OCI-LY7 (cell line): ENCODE results near the gene SPNS2. TPM values are rescaled to one million over a fixed set of nuclear protein-coding genes. Genes with fewer than 3 reads are reported as not detected.

Experiments used
- BruUV-seq: library from RNA; stranded (reverse); fragments of 400-500 nt; replicated peaks from 2 replicates; lab custom pipeline; 2021; lab: Mats Ljungman, UMichigan
- CTCF ChIA-PET: fragments of 300-600 bp; sonication (Branson Sonifier 250); formaldehyde crosslinking; loops from one replicate; lab custom pipeline; 2022; ENCODE audit warnings: antibody characterized with exemption; ENCODE audit not compliant: unreplicated experiment; lab: Charles Lee
- POLR2A ChIA-PET: fragments of 300-600 bp; sonication (Branson Sonifier 250); formaldehyde crosslinking; loops from one replicate; lab custom pipeline; 2022; ENCODE audit warnings: antibody characterized with exemption; lab: Charles Lee
- DNase-seq: peaks from one replicate; pipeline ENCODE4 v3.0.0-alpha.2; 2015; ENCODE audit warnings: low spot score
- H2AFZ ChIP-seq: fragments of 200-600 bp; sonication (generic), shearing (Covaris generic); 2 replicates; pipeline ENCODE4 v1.6.1; 2014; ENCODE audit warnings: mild to moderate bottlenecking, antibody characterized with exemption, low read length, moderate library complexity
- H3K27ac ChIP-seq: fragments of 200-600 bp; sonication (generic); 2 replicates; pipeline ENCODE4 v1.5.1; 2014; ENCODE audit warnings: mixed run types, low read depth, mild to moderate bottlenecking, moderate library complexity, low read length, inconsistent platforms; ENCODE audit not compliant: poor library complexity, severe bottlenecking
- H3K36me3 ChIP-seq: fragments of 200-600 bp; sonication (generic); 2 replicates; pipeline ENCODE4 v1.6.1; 2014; ENCODE audit warnings: mild to moderate bottlenecking, antibody characterized with exemption, low read length, moderate library complexity, mixed read lengths; ENCODE audit not compliant: insufficient read depth
- H3K4me1 ChIP-seq: fragments of 200-600 bp; sonication (generic); 2 replicates; pipeline ENCODE4 v1.5.1; 2014; ENCODE audit warnings: mild to moderate bottlenecking, low read length; ENCODE audit not compliant: insufficient read depth, poor library complexity, severe bottlenecking
- H3K4me2 ChIP-seq: fragments of 200-600 bp; sonication (generic); 2 replicates; pipeline ENCODE4 v1.6.1; 2014; ENCODE audit warnings: mild to moderate bottlenecking, low read length
- H3K4me3 ChIP-seq: fragments of 200-600 bp; sonication (generic); 2 replicates; pipeline ENCODE4 v1.5.1; 2014; ENCODE audit warnings: mild to moderate bottlenecking, low read depth, low read length; ENCODE audit not compliant: poor library complexity, severe bottlenecking
- H3K79me2 ChIP-seq: fragments of 200-600 bp; sonication (generic); 2 replicates; pipeline ENCODE4 v1.6.1; 2016; ENCODE audit warnings: low read depth, mild to moderate bottlenecking, low read length, moderate library complexity, mixed read lengths; ENCODE audit not compliant: insufficient read depth
- H3K9me2 ChIP-seq: fragments of 200-600 bp; sonication (generic); 2 replicates; pipeline ENCODE4 v1.6.1; 2016; ENCODE audit warnings: mild to moderate bottlenecking, low read length, mixed read lengths; ENCODE audit not compliant: insufficient read depth
- H3K9me3 ChIP-seq: fragments of 200-600 bp; sonication (generic); 2 replicates; pipeline ENCODE4 v1.6.1; 2014; ENCODE audit warnings: mild to moderate bottlenecking, mixed run types, low read length, mixed read lengths
- H4K20me1 ChIP-seq: fragments of 200-600 bp; sonication (generic); 2 replicates; pipeline ENCODE4 v1.6.1; 2014; ENCODE audit warnings: mild to moderate bottlenecking, antibody characterized with exemption, low read length, moderate library complexity, mixed read lengths; ENCODE audit not compliant: insufficient read depth
- EZH2phosphoT487 ChIP-seq: fragments of 200-600 bp; sonication (generic); IDR thresholded peaks from 2 replicates; pipeline ENCODE4 v1.6.1; 2018; ENCODE audit warnings: low read depth, borderline replicate concordance, mild to moderate bottlenecking, mixed run types, antibody characterized with exemption, low read length, moderate library complexity, mixed read lengths
- intact Hi-C: fragments of 100-400 bp; cut with micrococcal nuclease; formaldehyde crosslinking; loops from one replicate; pipeline ENCODE4 v1.10.0; 2022; ENCODE audit not compliant: unreplicated experiment
- total RNA-seq, 2 experiments: library from RNA; depleted of rRNA in 1 of 2; stranded (reverse); fragments of >200 nt in 1 of 2; shearing (Covaris generic) in 1 of 2; gene quantifications; 2 replicates each; pipeline ENCODE4 v1.2.3, GENCODE V29; 2014 to 2022
- TF ChIP-seq, protein P1 (sequence below): fragments of 200-600 bp; sonication (generic); conservative IDR thresholded peaks from 2 replicates; pipeline ENCODE4 v1.5.1; 2014; ENCODE audit warnings: mild to moderate bottlenecking, antibody characterized with exemption, low read length, moderate library complexity, mixed read lengths

SPNS2 gene
- total RNA-seq, 2 experiments from 2014 or later: 1.6 to 5.4 TPM

DNA sequence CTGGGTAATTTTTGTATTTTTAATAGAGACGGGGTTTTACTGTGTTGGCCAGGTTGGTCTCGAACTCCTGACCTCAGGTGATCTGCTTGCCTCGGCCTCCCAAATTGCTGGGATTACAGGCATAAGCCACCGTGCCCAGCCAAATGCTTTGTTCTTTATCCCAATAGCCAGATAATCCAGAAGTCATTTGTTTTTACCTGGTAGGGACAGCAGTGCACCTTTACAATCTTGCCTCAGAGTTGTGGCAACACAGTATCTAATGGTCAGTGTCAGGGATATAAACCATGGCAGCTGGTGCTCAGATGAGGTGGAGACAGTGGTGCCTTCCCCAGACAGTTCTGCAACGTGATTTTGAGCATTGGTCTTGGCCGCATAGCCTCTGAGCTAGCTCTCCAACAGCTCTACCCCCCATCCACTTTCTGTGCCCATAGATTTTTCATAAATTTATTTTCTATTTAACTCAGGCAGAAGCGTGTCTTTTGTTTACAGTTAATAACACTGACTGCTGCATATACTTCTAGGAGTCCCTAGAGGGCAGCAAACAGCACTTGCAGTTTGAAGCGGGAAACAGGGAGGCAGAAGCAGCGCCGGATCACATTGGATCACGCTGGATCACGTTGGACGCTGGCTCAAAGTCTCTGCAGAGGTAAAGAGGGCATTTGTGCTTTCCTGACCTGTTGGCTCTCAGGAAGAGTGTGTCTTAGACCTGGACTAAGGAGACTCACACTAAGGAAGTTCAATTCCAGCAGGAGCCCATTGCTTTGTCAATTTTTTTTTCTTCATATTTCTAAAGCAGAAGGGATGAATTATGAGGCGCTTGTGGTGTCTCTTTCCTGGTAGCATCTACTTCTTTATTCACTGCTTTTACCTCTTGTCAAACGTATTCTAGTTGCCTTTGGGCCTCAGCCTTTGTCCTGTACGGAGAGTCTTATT is 66.8 kb downstream of the SPNS2 start:
- ChIA-PET POLR2A (no interaction called here), CTCF (interaction anchor here (0.6 kb wide), 1 partner anchor 8 kb away, joined by 3 read pairs; no protein-coding TSS in a partner anchor)
- peak overlapping the region; percentile 99 for H2AFZ ChIP-seq
- intact Hi-C loops: loop anchor here (1.0 to 10.0 kb wide), 6 partner anchors 61 to 337 kb away; partner anchors contain the start of genes CHRNE and PELP1
- peak overlapping the region; percentile 71 for H3K4me2 ChIP-seq
- H3K36me3 ChIP-seq: no peaks in the 10 kb centered on the region
- peaks cover 32% of the 10 kb centered on the region for H3K4me1 ChIP-seq
- TF ChIP-seq EZH2phosphoT487: no peak
- TF ChIP-seq, protein P1, sequence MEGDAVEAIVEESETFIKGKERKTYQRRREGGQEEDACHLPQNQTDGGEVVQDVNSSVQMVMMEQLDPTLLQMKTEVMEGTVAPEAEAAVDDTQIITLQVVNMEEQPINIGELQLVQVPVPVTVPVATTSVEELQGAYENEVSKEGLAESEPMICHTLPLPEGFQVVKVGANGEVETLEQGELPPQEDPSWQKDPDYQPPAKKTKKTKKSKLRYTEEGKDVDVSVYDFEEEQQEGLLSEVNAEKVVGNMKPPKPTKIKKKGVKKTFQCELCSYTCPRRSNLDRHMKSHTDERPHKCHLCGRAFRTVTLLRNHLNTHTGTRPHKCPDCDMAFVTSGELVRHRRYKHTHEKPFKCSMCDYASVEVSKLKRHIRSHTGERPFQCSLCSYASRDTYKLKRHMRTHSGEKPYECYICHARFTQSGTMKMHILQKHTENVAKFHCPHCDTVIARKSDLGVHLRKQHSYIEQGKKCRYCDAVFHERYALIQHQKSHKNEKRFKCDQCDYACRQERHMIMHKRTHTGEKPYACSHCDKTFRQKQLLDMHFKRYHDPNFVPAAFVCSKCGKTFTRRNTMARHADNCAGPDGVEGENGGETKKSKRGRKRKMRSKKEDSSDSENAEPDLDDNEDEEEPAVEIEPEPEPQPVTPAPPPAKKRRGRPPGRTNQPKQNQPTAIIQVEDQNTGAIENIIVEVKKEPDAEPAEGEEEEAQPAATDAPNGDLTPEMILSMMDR: peak; percentile 98
- H3K9me2 ChIP-seq: no peaks in the 10 kb centered on the region
- no peaks in the 10 kb centered on the region for H3K79me2 ChIP-seq
- no TSS peak for BruUV-seq
- no peaks in the 10 kb centered on the region for H4K20me1 ChIP-seq
- peak overlapping the region; percentile 42 for H3K4me3 ChIP-seq
- no peaks in the 10 kb centered on the region for H3K9me3 ChIP-seq
- no peak overlapping the region for H3K27ac ChIP-seq
- peak; percentile 88 for DNase-seq

DNA sequence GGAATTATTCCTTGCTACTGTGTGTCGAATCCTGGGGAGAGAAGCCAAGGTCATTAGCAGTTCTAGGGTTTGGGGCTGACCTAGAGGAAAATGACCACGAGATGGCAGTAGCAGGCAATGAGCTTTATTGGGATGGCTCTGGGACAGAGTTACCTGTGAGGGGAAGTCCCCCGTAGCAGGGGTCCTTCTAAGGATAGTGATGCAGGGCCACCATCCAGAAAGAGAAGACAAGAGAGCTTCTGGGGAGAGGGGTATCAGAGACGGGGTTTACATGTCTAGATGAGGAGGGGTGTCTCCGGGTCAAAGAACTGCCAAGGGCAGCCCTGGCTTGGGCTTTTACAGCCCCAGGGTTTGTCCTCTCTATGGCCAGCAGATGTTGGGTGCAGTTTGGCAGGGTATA is 68.1 kb downstream of the SPNS2 start:
- Histone ChIP-seq H3K27ac (no peak overlapping the region), H2AFZ (no peak overlapping the region), H3K9me3 (no peaks in the 10 kb centered on the region), H3K79me2 (no peaks in the 10 kb centered on the region), H3K4me2 (no peak overlapping the region), H3K36me3 (no peaks in the 10 kb centered on the region), H3K4me1 (peaks cover 24% of the 10 kb centered on the region), H3K4me3 (no peak overlapping the region), H4K20me1 (no peaks in the 10 kb centered on the region), H3K9me2 (no peaks in the 10 kb centered on the region)
- intact Hi-C loops: loop anchor here (1.0 to 10.0 kb wide), 5 partner anchors 60 to 336 kb away; partner anchors contain the start of genes CHRNE and PELP1
- BruUV-seq: no TSS peak
- DNase-seq: peak; percentile 76
- ChIA-PET POLR2A (interaction anchor here (0.6 to 1.1 kb wide), 3 partner anchors 11 to 322 kb away, joined by 4 to 7 read pairs (median 4); partner anchors contain the start of gene MYBBP1A), CTCF (interaction anchor here (1.5 to 1.8 kb wide), 2 partner anchors 10 to 60 kb away, joined by 6 to 8 read pairs; no protein-coding TSS in a partner anchor)
- no peak for TF ChIP-seq EZH2phosphoT487
- TF ChIP-seq, protein P1: peak; percentile 90
